Breast epithelium (tissue), 4 donors: Measurements from ENCODE around the gene MATN4. TPM values are rescaled to one million over a fixed set of nuclear protein-coding genes. Genes with fewer than 3 reads are reported as not detected.
A peak's percentile ranks its signal among the peaks of the same experiment; 100 is the strongest.

Experiments
- DNase-seq, 2 donors: peaks; one replicate each; pipeline ENCODE4 v3.0.0-alpha.2; 2019; ENCODE audit warnings: low spot score in 2 of 2
- H3K27ac ChIP-seq, 2 donors: fragments of 200-600 bp; sonication (generic) in 1 of 2; one replicate each; pipeline ENCODE4 v1.5.1; 2016 to 2019; ENCODE audit warnings: mild to moderate bottlenecking in 1 of 2
- H3K27me3 ChIP-seq, 2 donors: fragments of 200-600 bp; sonication (generic) in 1 of 2; one replicate each; pipeline versions ENCODE4 v1.5.1 to v1.6.0; 2017 to 2019; ENCODE audit warnings: control low read depth in 1 of 2, mild to moderate bottlenecking in 1 of 2
- H3K36me3 ChIP-seq: fragments of 200-600 bp; one replicate; pipeline ENCODE4 v1.5.1; 2019
- H3K4me1 ChIP-seq, 2 donors: fragments of 200-600 bp; sonication (generic); one replicate each; pipeline ENCODE4 v1.5.1; 2016 to 2019; ENCODE audit warnings: control low read depth in 1 of 2
- H3K4me3 ChIP-seq, 3 donors: fragments of 200-600 bp; sonication (generic); 1 replicate in 2 of 3; 2 replicates in 1 of 3; pipeline ENCODE4 v1.5.1; 2016 to 2019; ENCODE audit warnings: mild to moderate bottlenecking in 3 of 3, moderate library complexity in 2 of 3
- H3K9me3 ChIP-seq, 2 donors: fragments of 200-600 bp; sonication (generic) in 1 of 2; one replicate each; pipeline ENCODE4 v1.5.1; 2016 to 2019; ENCODE audit warnings: control low read depth in 1 of 2
- CTCF ChIP-seq, 3 donors: fragments of 450-650 bp; IDR thresholded peaks; one replicate each; pipeline ENCODE4 v1.5.1; 2016 to 2017; ENCODE audit warnings: antibody characterized with exemption in 3 of 3, mild to moderate bottlenecking in 3 of 3, moderate library complexity in 3 of 3
- POLR2A ChIP-seq: fragments of 450-650 bp; IDR thresholded peaks from one replicate; pipeline ENCODE4 v1.6.1; 2016; ENCODE audit warnings: antibody characterized with exemption, mild to moderate bottlenecking, moderate library complexity
- POLR2AphosphoS5 ChIP-seq, 3 donors: sonication (generic); formaldehyde crosslinking; IDR thresholded peaks; one replicate each; pipeline ENCODE4 v1.6.1; 2017; ENCODE audit warnings: antibody characterized with exemption in 3 of 3
- intact Hi-C: fragments of 100-400 bp; cut with DNase I; formaldehyde crosslinking; loops from one replicate; pipeline ENCODE4 v1.15.1; 2023; ENCODE audit warnings: low total_unique reads
- total RNA-seq, 3 donors: library from RNA; depleted of rRNA; stranded (reverse); fragments of >200 nt; gene quantifications; one replicate each; pipeline ENCODE4 v1.1.0, GENCODE V29; 2016

MATN4 gene
- total RNA-seq, 3 donors from 2014 or later: 0.33 to 1.6 TPM; not detected in 1

GRCh38 chr20:45323731-45324130, 15.6 kb upstream of the MATN4 start:
- no peak overlapping the region for H3K4me3 ChIP-seq
- H3K4me1 ChIP-seq: no peaks in the 10 kb centered on the region
- H3K27me3 ChIP-seq: no peaks in the 10 kb centered on the region
- DNase-seq: no peak
- H3K36me3 ChIP-seq: no peaks in the 10 kb centered on the region
- TF ChIP-seq POLR2AphosphoS5 (IDR thresholded peaks at IDR 0.05): no peak
- TF ChIP-seq POLR2A: no peak
- no peak for TF ChIP-seq CTCF (IDR thresholded peaks at IDR 0.05)
- intact Hi-C loops: loop anchor here (5.0 kb wide), 1 partner anchor 124 kb away; no protein-coding TSS in a partner anchor
- peak overlapping the region in 1 of 2 donors; percentile 5 for H3K27ac ChIP-seq
- no peaks in the 10 kb centered on the region for H3K9me3 ChIP-seq

GRCh38 chr20:45322952-45323383, 14.9 kb upstream of the MATN4 start:
- H3K9me3 ChIP-seq: no peaks in the 10 kb centered on the region
- intact Hi-C loops: loop anchor here (5.0 kb wide), 1 partner anchor 124 kb away; no protein-coding TSS in a partner anchor
- no peak overlapping the region for H3K4me3 ChIP-seq
- no peaks in the 10 kb centered on the region for H3K36me3 ChIP-seq
- no peaks in the 10 kb centered on the region for H3K27me3 ChIP-seq
- peak in 1 of 3 donors; percentile 23 for TF ChIP-seq POLR2AphosphoS5 (IDR thresholded peaks at IDR 0.05)
- peak in 2 of 3 donors; percentile 23 to 41 for TF ChIP-seq CTCF (IDR thresholded peaks at IDR 0.05)
- TF ChIP-seq POLR2A: no peak
- no peaks in the 10 kb centered on the region for H3K4me1 ChIP-seq
- no peak overlapping the region for H3K27ac ChIP-seq
- peak in 1 of 2 donors; percentile 72 for DNase-seq

GRCh38 chr20:45320948-45321595, 13.0 kb upstream of the MATN4 start:
- Histone ChIP-seq H3K36me3 (no peaks in the 10 kb centered on the region), H3K9me3 (no peaks in the 10 kb centered on the region), H3K27ac (no peak overlapping the region), H3K4me1 (no peaks in the 10 kb centered on the region), H3K4me3 (no peak overlapping the region), H3K27me3 (peaks cover 3 to 10% of the 10 kb centered on the region in 2 donors)
- no peak for DNase-seq
- intact Hi-C loops: loop anchor here (5.0 kb wide), 1 partner anchor 126 kb away; no protein-coding TSS in a partner anchor
- no peak for TF ChIP-seq POLR2A
- TF ChIP-seq CTCF (IDR thresholded peaks at IDR 0.05): no peak
- no peak for TF ChIP-seq POLR2AphosphoS5 (IDR thresholded peaks at IDR 0.05)

- intact Hi-C loops: loop anchor here (10.0 kb wide), 1 partner anchor 456 kb away; no protein-coding TSS in a partner anchor
- no peak overlapping the region for H3K4me3 ChIP-seq
- TF ChIP-seq POLR2A (no peak), CTCF (IDR thresholded peaks at IDR 0.05) (no peak), POLR2AphosphoS5 (IDR thresholded peaks at IDR 0.05) (no peak)
Measured at GRCh38 chr20:45318948-45319347, 10.8 kb upstream of the MATN4 start.

GRCh38 chr20:45318386-45318939, 10.4 kb upstream of the MATN4 start:
- Histone ChIP-seq H3K27me3 (peaks cover 3 to 26% of the 10 kb centered on the region in 2 donors), H3K36me3 (no peaks in the 10 kb centered on the region), H3K27ac (no peak overlapping the region), H3K4me1 (no peaks in the 10 kb centered on the region), H3K9me3 (no peaks in the 10 kb centered on the region), H3K4me3 (no peak overlapping the region)
- no peak for DNase-seq
- no peak for TF ChIP-seq CTCF (IDR thresholded peaks at IDR 0.05)
- TF ChIP-seq POLR2AphosphoS5 (IDR thresholded peaks at IDR 0.05): no peak
- no peak for TF ChIP-seq POLR2A
- intact Hi-C loops: loop anchor here (10.0 kb wide), 1 partner anchor 456 kb away; no protein-coding TSS in a partner anchor

More at GRCh38 chr20:45318948-45319347, 10.8 kb upstream of the MATN4 start:
- H3K36me3 ChIP-seq: no peaks in the 10 kb centered on the region
- H3K9me3 ChIP-seq: no peaks in the 10 kb centered on the region
- peaks cover 3 to 23% of the 10 kb centered on the region in 2 donors for H3K27me3 ChIP-seq
- no peak for DNase-seq
- H3K27ac ChIP-seq: no peak overlapping the region
- H3K4me1 ChIP-seq: no peaks in the 10 kb centered on the region
